HG02610 (cell line): ENCODE data around the gene DCAF17.
A peak's percentile ranks its signal among the peaks of the same experiment; 100 is the strongest.
"Not testable (repeated sequence)": the region's sequence is repeated elsewhere in the genome, so short reads cannot be mapped to it uniquely, and the experiment has no call there.

Experiments
- ATAC-seq: cut with Tn5 transposase; IDR thresholded peaks from one replicate; pipeline ENCODE4 v1.9.1; 2021; ENCODE audit warnings: mild to moderate bottlenecking, moderate library complexity; ENCODE audit not compliant: unreplicated experiment

Gene DCAF17

DNA sequence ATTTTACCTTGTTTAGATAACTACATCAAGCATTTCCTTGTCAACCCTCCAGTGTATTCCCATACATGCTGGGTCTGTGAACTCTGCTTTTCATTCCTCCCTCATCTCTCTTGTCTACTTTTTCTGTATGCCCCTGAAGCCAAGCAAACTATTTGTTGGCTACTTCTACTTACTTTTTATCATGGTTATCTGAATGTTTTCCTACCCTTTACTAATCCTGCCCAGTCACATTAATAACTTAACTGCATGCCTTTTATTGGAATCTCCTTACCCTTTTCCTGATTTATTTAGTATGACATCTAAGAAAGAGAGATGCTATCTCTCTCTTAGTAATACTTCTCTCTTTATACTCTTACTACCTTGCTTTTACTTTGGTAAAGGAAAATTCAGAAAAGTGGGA is 17.0 kb downstream of the DCAF17 start:
- ATAC-seq, result no peak

DNA sequence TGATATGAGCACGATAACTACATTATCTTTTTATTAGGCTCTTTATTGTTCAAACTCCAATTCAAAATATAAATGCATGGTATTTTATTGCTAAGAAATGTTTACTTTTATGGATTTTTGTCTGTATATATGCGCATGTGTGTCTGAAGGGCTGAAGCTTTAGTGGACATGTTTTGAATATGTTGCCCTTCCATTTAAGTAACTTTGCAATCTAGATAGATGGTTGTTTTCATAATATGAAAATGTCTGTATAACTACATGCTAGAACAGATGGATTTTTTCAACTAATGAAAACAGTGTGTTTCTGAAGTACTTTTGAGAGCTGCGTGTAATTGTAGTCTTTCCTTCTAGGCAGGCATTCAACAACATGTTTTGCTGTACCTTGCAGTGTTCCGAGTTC is 18.7 kb downstream of the DCAF17 start:
- no peak for ATAC-seq

DNA sequence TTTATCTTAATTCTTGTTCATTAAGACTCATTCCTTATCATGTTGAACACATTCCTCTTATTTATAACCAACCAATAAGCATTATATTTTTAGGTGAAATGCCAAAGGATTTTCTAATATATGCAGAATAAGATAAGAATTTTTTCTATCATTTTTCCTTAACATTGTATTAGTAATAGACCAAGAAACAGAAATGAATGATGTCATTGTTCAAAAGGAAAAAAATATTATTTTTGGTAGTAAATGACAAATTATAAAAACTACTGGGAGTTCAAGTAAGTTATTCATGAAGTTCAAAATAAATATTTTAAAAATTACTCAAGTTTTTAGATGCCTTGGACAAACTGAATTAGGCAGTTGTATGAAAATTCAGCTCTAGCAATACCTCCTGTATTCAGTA is 25.5 kb downstream of the DCAF17 start:
- ATAC-seq, result no peak

DNA sequence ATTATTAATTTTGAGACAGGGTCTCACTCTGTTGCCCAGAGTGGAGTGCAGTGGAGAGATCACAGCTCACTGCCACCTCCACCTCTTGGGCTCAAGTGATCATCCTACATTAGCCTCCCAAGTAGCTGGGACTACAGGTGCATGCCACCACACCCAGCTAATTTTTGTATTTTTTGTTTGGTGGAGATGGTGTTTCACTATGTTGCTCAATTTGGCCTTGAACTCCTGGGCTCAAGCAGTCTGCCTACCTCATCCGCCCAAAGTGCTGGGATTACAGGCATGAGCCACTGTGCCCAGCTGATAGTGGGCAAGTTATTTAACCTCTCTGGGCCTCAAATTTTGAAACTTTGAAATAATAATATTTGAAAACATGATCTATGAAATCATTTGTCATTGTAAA is 26.5 kb downstream of the DCAF17 start:
- no peak for ATAC-seq

DNA sequence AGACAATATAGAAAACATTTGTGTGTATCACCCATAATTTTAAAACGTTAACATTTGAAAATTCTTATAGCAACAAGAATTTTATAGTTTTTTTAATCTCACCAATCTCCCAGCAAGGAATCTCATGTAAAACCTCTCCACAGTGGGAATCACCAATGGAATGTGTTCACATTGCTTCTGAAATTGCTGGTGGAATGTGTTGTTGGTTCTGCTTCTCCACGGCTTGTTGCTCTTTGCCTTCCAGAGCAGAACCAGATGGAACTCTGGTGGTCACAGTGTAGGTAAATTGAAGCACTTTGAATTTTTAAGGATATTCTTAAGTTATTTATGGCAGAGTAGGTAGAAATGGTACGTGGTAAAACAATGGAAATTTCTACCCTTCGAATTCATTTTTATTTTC is 35.1 kb downstream of the DCAF17 start:
- ATAC-seq, result no peak

DNA sequence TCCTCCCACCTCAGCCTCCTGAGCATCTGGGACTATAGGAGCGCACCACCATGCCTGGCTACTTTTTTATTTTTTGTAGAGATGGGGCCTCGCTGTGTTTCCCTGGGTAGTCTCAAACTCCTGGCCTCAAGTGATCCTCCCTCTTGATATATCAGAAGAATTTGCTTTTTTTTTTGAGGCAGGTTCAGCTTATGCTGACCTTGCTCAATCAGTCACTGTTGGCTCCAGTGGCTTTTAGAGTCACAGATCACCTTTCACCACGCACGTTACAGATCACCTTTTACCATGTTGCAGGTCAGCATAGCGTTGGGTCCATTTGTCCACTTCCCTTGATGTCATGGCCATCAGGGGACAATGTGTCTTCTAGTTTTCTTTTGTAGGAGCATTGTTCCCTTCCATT is 36.1 kb downstream of the DCAF17 start:
- ATAC-seq, result no peak

DNA sequence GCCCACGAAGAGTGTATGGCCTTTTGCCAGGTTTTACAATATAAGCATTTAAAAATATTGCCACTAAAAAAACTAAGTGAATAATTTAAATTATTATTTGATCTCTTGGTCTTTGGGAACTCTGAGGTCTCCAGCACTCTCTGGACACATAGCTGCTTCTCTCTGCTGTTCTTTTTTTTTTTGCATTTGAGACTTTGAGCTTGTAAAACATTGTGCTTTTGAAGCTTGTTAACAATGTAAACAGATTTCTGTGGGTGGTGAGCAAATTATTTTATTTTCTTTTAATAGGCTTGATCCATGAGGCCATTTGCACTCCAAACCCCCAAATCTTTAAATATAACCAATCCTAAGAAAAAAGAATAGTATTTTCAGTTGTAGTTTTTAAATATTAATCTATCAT is 42.0 kb downstream of the DCAF17 start:
- ATAC-seq, result no peak

DNA sequence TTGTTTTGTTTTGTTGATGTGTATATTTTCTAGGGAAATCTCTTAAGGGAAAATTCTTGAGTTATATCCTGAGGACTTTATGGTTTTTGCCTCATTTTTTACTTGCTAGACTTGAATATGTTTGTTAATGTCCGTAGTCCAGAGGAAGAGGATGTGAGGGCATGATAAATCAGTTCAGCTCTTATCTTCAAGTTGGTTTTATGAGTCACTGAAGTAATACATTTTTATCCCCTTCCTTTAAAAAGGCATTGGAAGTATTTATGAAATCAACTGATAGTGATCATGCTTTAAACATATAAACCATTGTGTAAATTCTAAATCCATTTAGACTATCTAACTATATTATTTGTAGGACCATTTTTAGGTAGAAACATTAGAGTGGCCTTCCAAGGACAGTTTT is 44.3 kb downstream of the DCAF17 start:
- ATAC-seq, result no peak

DNA sequence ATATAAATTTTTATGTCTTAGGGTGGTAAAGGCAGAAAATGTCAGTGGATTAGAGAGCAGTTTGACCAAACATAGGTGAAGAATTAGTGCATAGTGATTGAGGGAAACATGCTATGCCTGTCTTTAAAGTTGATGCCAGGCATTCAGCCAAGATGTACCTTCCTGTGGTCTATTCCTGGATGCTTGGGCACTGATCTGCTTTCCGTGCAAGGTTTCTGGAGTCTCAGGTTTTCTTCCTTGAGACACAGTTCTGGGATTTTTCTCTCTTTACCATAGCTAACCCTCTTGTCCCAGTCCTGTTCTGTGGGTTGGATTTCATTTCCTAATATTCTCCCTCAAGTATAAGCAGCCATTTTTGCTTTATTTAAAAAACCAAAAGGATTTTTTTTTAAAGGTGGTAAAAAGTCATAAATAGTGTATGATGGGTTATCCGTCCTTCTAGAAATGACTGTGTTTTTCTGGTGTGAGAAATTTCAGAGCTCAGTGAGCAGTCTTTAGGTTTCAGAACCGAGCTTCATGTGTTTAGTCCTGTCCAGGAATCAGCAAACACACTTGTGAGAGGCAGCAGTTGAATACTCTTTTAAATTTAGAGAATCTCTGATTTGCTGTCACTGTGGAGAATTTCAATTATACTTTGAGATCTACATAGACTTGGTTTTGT is 45.3 kb downstream of the DCAF17 start:
- peak; percentile 88 for ATAC-seq

DNA sequence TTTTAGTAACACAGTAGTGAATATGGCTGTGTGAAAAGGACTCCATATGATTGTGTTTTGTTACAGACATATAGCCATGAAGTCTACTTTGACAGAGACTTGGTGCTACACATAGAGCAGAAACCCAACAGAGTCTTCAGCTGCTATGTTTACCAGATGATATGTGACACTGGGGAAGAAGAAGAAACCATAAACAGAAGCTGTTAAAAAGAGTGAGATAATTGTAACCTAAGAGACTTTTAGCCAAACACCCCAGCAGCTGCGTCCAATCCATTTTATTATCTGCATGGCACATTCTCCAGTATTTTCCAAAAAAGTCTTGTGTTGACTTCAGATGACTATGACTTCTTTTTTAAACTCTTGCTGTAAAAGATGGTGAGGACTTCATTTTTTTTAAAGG is 46.9 kb downstream of the DCAF17 start:
- ATAC-seq, result no peak

DNA sequence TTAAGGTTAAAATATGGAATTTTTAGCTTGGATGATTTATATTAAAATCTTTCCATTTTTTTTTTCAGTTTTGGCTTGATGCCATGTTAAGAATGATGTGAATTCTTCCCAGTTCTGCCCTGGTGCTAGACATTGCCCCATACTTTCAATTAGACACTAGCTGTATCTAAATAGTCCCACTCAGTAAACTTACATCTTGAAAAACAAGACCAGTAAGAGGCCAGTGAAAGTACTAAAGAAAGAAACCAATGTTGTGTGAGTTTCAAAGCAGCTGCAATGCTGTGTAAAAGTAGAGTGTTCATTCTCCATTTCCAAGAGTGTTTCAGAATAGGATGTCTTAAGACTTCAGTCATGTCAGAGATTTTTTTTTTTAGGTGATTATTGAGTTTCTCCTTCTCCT is 48.3 kb downstream of the DCAF17 start:
- ATAC-seq, result no peak

DNA sequence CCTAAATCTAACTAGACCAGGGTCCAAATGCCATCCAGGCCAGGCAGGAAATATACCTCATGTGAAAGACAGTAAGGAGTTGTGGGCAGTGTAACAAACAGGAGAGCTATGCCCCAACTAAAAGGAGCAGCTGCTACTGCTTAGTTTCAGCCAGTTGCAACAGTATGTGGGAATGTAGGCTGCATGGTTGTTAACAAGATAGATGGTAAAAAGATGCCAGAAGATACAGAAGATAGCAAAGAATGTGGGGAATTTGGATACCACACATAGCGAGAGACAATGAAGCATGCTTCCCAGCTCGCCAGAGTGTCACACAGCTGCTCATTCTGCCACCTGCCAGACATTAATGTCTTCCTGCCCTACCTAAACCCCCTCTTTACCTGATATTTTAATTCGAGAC is 48.9 kb downstream of the DCAF17 start:
- ATAC-seq, result no peak

DNA sequence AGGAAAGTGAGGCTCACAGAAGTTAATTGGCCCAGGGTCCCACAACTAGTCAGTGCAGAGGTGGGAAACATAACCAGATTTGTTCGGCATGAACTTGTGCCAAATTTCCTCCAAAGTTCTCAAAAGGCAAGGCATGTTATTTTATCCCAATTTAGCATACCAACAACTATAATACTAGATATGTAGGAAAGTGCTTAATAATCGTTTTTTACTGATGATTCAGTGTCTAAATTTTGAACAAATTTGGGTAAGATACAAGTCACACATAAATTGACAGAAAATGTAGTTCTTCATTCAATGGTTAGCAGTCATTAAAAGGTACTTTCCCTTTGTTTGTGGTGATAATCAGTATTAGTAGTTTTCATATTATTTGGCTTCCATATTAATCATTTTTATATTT is 49.8 kb downstream of the DCAF17 start:
- ATAC-seq, result no peak

DNA sequence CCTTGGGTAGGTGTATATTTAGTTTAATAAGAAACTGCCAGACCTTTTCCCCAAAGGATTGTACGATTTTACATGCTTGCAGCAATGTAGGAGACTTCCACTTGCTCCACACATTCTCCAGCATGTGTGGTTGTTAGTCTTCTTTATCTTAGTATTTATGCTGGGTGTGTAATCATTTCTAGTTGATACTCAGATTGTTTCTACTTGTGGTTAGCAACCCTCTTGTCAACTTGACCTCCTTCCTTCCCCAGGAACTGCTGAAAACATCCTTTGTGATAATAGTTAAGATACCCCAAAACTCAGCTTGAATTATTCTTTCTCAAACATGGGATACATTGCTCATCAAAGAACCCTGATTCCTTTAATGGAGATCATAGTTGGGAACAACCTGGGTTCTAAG is 51.1 kb downstream of the DCAF17 start:
- ATAC-seq, result no peak

DNA sequence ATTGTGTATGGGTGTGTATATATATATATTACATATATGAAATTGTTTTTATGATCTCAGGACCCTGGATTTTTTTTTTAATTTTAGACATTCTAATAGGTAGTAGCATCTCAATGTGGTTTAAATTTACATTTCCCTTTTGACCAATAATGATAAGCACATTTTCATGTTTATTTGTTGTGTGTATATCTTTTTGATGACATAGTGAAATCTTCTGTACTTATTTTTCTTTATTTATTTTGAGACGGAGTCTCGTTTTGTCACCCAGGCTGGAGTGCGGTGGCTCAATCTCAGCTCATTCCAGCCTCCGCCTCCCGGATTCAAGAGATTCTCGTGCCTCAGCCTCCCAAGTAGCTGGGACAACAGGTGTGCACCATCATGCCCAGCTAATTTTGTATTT is 53.2 kb downstream of the DCAF17 start:
- no peak for ATAC-seq

DNA sequence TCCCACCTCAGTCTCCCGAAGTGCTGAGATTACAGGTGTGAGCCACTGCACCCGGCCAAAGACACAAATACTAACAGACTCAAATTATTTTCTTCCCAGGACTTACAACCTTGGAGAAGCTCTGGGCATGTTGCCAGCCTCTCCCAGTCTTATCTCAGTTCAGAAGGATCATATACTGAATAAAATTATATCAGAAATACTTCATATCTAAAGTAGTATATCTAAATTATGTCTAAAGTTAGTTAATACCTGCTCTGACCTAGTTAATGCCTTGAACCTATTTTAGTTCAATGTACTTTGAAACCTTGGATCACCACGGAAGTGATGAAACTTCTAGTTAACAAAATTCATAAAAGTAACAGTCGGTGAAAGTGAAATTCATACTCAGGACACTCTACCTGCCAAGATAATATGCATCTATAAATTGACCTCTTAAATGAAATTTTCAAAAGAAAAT is 53.8 kb downstream of the DCAF17 start:
- ATAC-seq, result no peak

DNA sequence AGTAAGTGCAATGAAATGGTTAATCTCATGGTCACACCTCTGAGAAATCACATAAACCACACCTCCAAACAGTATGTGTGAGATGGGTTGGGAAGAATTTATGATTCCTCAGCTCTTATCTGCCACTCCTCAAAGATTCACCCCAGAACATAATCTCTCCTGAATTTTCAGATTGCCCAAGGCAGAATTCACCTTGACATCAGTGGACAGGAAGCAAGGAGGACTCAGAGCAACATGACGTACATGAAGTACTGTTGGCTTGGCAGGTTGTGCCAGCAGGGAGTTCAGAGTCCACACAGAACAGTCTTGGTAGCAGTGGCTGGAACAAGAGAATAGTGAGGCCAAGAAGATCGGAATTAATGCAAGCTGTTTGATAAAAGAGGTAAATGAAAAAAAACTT is 56.6 kb downstream of the DCAF17 start:
- ATAC-seq, result no peak

DNA sequence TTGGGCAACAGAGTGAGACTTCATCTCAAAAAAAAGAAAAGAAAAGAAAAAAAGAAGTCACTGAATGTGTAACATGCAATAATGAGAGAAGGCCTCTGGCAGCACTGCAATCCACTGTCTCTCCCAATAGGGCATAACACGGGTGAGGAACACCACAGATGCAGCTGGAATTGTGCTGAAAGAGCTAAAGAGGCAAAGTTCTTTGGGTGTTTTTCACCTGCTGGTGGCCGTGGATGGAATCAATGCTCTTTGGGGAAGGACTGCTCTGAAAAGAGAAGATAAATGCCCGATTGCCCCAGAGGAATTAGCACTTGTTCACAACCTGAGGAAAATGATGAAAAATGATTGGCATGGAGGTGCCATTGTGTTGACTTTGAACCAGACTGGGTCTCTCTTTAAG is 57.3 kb downstream of the DCAF17 start:
- ATAC-seq, result no peak

DNA sequence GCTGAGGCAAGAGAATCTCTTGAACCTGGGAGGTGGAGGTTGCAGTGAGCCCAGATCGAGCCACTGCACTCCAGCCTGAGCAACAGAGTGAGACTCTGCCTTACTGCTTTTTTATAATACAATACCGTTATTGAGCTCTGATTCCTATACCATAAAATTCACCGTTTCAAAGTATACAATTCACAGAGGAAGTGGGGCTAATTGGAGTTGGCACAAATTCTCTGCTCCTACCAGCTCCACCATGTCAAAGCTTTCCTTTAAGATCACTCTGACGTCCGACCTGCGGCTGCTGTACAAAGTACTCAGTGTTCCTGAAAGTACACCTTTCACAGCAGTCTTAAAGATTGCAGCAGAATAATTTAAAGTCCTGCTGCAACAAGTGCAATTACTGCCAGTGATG is 58.6 kb downstream of the DCAF17 start:
- no peak for ATAC-seq

DNA sequence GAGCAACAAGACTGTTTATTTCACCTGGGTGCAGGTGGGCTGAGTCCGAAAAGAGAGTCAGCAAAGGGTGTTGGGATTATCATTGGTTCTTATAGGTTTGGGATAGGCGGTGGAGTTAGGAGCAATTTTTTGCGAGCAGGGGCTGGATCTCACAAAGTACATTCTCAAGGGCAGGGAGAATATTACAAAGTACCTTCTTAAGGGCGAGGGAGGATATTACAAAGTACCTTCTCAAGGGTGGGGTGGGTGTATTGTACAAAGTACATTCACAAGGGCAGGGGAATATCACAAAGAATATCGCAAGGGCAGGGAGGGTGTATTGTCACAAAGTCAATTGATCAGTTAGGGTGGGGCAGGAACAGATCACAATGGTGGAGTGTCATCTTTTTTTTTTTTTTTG is 63.6 kb downstream of the DCAF17 start:
- ATAC-seq, result not testable (repeated sequence)

DNA sequence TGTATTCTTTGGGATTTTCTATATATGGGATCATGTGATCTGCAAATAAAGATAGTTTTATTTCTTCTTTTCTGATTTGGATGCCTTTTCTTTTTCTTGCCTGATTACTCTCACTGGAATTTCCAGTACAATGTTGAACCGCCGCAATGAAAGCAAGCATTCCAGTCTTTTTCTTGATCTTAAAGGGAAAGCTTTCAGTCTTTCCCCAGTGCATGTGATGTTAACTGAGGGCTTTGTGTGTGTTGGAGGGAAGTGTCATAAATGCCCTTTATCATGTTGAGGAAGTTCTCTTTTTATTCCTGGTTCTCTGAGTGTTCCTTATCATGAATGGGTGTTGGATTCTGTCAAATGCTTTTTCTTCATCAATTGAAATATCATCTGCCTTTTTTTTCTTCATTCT is 71.3 kb downstream of the DCAF17 start:
- no peak for ATAC-seq

DNA sequence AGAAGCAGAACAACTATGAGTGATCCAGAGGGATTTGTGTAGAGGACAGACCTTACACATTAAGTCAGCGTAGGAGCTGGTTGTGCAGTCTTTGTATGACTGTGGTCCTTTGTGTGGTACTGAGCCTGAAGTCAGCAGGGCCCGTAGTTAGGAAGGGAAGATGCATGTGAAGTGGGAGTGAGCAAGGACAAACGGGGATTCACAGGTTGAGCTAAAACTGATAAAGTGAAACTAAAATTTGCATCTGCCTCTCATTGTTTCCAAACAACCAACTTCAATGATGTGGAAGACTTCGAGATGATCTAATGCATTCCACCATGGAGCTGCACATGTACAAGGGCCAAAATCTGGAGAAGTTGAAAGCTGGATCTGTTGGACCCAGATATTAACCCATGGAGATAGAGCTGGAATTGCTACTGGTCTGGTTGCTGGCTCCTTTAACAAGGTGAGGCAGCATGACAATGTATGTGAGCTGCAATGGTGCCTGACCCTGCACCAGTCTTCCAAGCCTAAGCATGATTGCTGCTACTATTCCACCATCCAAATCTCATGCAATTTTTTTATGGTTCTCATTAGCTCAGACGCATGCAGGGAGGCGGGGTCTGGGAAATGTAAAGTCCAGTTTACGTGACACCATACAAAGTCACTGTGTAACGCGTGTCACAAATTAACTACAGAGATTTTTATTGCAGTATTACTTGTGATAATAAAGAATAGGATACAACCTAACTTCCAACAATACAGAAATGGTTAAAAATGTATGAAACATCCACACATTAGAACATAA is 76.1 kb downstream of the DCAF17 start:
- peak; percentile 82 for ATAC-seq

DNA sequence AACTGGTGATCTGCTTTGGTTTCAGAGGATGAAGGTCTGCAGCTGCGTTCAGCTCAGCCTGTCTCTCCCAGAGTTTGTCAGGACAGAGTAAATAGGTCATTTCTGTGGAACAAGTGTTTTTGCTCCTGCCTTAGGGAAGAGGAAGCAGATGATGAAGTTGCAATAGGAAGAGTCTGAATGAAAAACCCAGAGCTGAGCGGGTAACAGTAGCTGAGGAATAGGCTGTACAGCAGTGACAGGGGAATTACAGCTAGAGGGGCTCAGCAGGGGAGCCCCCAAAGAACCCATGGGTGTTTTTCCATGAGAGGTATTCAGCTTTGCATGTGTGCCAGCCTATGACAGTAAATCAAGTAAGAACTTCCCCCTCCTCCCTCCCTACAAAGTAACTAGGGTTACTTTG is 78.0 kb downstream of the DCAF17 start:
- no peak for ATAC-seq
